Body of pancreas (tissue), 4 donors: ENCODE results near the gene ST6GAL1. TPM values are rescaled to one million over a fixed set of nuclear protein-coding genes. Genes with fewer than 3 reads are reported as not detected.
A peak's percentile ranks its signal among the peaks of the same experiment; 100 is the strongest.

Experiments
- ATAC-seq: fragments of 150-250 bp; one replicate; pipeline ENCODE4 v1.9.1; 2016
- DNase-seq, 4 donors: peaks; one replicate each; pipeline ENCODE4 v3.0.0-alpha.2; 2019
- H3K27ac ChIP-seq, 4 donors: fragments of 200-600 bp; sonication (generic); 1 replicate in 3 of 4; 2 replicates in 1 of 4; pipeline versions ENCODE4 v1.5.1 to v1.6.1; 2016 to 2019; ENCODE audit warnings: mild to moderate bottlenecking in 1 of 4, mixed read lengths in 1 of 4, moderate library complexity in 1 of 4
- H3K27me3 ChIP-seq, 2 donors: fragments of 200-600 bp; sonication (generic); one replicate each; pipeline ENCODE4 v1.6.0; 2016; ENCODE audit warnings: mild to moderate bottlenecking in 1 of 2
- H3K36me3 ChIP-seq, 2 donors: fragments of 200-600 bp; sonication (generic); replicated peaks in 1 of 2; 2 replicates each; pipeline ENCODE4 v1.5.1; 2016; ENCODE audit warnings: low read depth in 2 of 2; ENCODE audit not compliant: insufficient read depth in 1 of 2
- H3K4me1 ChIP-seq: fragments of 200-600 bp; sonication (generic); one replicate; pipeline ENCODE4 v1.6.0; 2016
- H3K4me3 ChIP-seq, 2 donors: fragments of 200-600 bp; sonication (generic); 1 replicate in 1 of 2; 2 replicates in 1 of 2; pipeline ENCODE4 v1.5.1; 2016 to 2019
- H3K9me3 ChIP-seq, 3 donors: fragments of 200-600 bp; sonication (generic); 1 replicate in 2 of 3; 2 replicates in 1 of 3; pipeline ENCODE4 v1.5.1; 2016
- POLR2A ChIP-seq, 3 donors: fragments of 450-650 bp; IDR thresholded peaks; one replicate each; pipeline ENCODE4 v1.6.1; 2016; ENCODE audit warnings: antibody characterized with exemption in 3 of 3, mild to moderate bottlenecking in 2 of 3
- WGBS, 2 donors: methylation state at CpG; one replicate each; pipeline ENCODE4 v1.1.5; 2017; 5-methylcytosine and 5-hydroxymethylcytosine counted together
- intact Hi-C: fragments of 100-400 bp; cut with DNase I; formaldehyde crosslinking; loops from one replicate; pipeline ENCODE4 v1.15.1; 2023
- total RNA-seq, 2 donors: library from RNA; depleted of rRNA; stranded (reverse); fragments of >200 nt; gene quantifications; one replicate each; pipeline ENCODE4 v1.1.0, GENCODE V29; 2016
- TF ChIP-seq, protein P1 (sequence below), 7 experiments: fragments of 450-650 bp in 4 of 7; fragments of 200-600 bp in 3 of 7; sonication (generic) in 3 of 7; IDR thresholded peaks; one replicate each; pipeline ENCODE4 v1.5.1; 2016 to 2019; ENCODE audit warnings: antibody characterized with exemption in 7 of 7

Gene ST6GAL1
- total RNA-seq, 2 donors from 2014 or later = 10.2 to 12.2 TPM

DNA sequence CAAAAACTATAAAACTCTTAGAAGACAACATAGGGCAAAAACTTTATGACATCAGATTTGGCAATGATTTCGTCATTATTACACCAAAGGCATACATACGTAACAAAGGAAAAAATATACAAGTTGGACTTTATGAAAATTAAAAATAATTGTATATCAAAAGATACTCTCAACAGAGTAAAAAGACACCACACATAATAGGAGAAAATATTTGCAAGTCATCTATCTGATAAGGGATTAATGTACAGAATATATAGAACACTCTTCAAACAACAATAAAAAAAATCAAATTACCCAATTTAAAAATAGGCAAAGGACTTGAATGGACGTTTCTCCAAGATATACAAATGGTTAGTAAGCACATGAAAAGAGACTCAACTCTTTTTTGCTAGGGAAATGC lies 131.4 kb downstream of the ST6GAL1 start:
- Histone ChIP-seq H3K4me3 (no peak overlapping the region), H3K9me3 (no peaks in the 10 kb centered on the region), H3K36me3 (no peaks in the 10 kb centered on the region), H3K4me1 (peaks cover 21% of the 10 kb centered on the region), H3K27me3 (no peaks in the 10 kb centered on the region), H3K27ac (peak overlapping the region in 2 of 4 donors; percentile 80 to 82)
- intact Hi-C loops = no loop called here
- no peak for ATAC-seq
- 62 to 63% methylated on average over 3 of the region's 3 CpGs for WGBS, 2 donors
- TF ChIP-seq, protein P1, sequence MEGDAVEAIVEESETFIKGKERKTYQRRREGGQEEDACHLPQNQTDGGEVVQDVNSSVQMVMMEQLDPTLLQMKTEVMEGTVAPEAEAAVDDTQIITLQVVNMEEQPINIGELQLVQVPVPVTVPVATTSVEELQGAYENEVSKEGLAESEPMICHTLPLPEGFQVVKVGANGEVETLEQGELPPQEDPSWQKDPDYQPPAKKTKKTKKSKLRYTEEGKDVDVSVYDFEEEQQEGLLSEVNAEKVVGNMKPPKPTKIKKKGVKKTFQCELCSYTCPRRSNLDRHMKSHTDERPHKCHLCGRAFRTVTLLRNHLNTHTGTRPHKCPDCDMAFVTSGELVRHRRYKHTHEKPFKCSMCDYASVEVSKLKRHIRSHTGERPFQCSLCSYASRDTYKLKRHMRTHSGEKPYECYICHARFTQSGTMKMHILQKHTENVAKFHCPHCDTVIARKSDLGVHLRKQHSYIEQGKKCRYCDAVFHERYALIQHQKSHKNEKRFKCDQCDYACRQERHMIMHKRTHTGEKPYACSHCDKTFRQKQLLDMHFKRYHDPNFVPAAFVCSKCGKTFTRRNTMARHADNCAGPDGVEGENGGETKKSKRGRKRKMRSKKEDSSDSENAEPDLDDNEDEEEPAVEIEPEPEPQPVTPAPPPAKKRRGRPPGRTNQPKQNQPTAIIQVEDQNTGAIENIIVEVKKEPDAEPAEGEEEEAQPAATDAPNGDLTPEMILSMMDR (IDR thresholded peaks at IDR 0.05) = no peak
- TF ChIP-seq POLR2A (IDR thresholded peaks at IDR 0.05) = no peak
- DNase-seq = no peak

DNA sequence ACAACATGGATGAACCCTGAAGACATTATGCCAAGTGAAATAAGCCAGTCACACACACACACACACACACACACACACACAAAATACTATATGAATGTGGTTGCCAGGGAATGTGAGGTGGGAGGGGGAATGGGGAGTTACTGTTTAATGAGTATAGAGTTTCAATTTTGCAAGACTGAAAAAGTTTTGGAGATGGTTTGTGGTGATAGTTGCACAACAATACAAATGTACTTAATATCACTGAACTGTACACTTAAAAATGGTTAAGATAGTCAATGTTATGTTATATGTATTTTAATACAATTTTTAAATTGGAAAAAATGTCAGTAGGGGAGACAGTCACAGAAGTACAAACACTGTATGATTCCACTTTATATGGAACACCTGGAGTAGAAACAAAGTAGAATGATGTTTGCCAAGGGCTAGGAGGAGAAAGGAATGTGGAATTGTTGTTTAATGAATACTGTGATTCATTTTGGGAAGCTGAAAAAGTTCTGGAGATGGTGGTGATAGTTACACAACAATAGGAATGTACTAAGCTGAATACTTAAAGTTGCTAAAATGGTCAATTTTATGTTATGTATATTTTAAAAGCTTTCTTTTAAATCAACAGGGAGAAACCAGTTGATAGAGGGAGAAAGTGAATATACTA lies 132.3 kb downstream of the ST6GAL1 start:
- TF ChIP-seq, protein P1 (IDR thresholded peaks at IDR 0.05) = no peak
- TF ChIP-seq POLR2A (IDR thresholded peaks at IDR 0.05) = no peak
- peak overlapping the region in 3 of 4 donors; percentile 50 to 82 (median 80) for H3K27ac ChIP-seq

DNA sequence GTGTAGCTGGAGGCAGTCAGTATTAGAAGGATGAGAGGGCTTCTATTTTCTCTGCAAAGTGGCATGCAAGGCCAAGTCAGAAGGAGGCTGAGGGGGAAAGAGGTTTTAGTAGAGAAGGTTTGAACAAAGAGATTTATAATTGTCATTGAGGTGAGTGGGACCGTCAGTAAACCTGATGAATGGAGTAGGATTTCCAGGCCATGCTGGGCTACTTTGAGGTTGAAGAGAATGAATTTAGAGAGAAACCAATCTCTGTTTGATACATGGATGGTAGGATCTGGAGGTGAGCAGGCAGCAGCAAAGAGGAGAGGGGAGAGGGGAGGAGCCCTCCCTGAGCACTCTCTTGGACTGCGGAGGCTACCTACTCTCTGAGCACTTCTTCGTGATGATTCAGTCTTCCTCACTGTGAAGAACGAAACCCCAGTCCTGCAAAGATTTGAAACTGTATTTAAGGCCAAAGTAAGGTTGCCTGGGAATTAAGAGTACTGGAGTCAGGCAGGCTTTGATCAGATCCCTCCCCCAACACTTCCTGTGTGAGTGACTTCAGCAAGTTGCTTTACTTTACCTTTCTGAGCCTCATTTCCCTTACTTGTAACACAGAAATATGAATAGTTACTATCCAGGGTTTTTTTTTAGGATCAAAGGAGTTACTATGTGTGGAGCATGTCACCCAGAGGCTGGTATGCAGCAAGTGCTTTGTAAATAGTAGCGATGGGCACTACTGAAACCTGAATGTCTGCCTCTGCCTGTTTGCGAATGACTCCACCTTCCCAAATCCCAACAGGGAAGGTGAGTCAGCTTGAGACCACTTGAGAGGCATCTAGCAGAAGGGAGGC lies 133.2 kb downstream of the ST6GAL1 start:
- Histone ChIP-seq H3K36me3 (no peaks in the 10 kb centered on the region), H3K4me1 (peaks cover 21% of the 10 kb centered on the region), H3K27me3 (no peaks in the 10 kb centered on the region), H3K27ac (peak overlapping the region in 3 of 4 donors; percentile 50 to 82 (median 80)), H3K4me3 (no peak overlapping the region), H3K9me3 (no peaks in the 10 kb centered on the region)
- ATAC-seq (peak; percentile 68), DNase-seq (peak in 2 of 4 donors; percentile 23 to 25)
- TF ChIP-seq POLR2A (IDR thresholded peaks at IDR 0.05) = no peak
- TF ChIP-seq, protein P1 (IDR thresholded peaks at IDR 0.05) = no peak
- WGBS, 2 donors = 45 to 48% methylated on average over 6 of the region's 6 CpGs
- intact Hi-C loops = no loop called here

More for the DNA sequence above, 132.3 kb downstream of the ST6GAL1 start:
- H3K4me3 ChIP-seq = no peak overlapping the region
- no peaks in the 10 kb centered on the region for H3K9me3 ChIP-seq
- H3K4me1 ChIP-seq = peaks cover 21% of the 10 kb centered on the region
- peak in 1 of 4 donors; percentile 16 for DNase-seq
- H3K36me3 ChIP-seq = no peaks in the 10 kb centered on the region
- intact Hi-C loops = no loop called here
- H3K27me3 ChIP-seq = no peaks in the 10 kb centered on the region
- ATAC-seq = peak; percentile 43

DNA sequence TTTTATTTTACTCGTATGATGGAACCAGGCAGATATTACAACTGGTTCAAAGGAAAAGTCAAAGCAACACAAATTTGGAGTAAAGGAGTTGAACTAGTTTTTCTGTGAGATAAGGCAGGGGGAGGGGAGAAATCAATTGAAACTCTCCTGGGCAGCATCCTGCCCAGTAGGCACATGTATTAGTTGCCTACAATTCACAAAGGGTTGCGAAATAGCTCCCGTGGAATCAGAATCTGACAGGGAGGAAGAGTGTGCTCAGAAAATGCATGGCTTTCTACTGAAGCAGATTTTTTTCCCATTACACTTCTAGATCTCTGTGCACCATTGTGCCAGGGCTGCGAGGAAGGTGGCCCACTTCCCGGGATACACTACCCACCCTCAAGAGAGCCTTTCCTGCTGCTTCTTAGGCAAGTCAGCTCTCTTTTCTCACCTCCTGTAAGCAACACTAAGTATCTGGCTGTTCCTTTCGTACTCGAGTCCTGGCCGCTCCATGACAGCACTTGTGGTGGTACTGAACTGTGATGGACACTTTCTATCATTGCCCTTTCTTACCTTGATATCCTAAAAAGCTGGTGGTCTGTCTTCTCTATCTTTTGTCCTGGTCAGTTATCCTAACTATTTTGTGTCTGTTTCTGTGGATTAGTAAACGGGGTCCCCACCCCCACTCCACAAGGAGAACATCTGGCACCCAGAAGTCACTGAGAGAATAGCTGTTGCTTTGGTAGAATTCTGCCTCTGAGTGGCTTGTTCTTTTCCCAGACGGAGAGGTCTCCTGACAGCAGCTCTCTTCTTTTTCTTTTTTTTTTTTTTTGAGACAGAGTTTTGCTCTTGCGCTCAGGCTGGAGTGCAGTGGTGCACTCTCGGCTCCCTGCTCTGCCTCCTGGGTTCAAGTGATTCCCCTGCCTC lies 134.1 kb downstream of the ST6GAL1 start:
- no peaks in the 10 kb centered on the region for H3K9me3 ChIP-seq
- 29 to 44% methylated on average over 12 of the region's 12 CpGs for WGBS, 2 donors
- H3K27ac ChIP-seq = peak overlapping the region; percentile 36 to 82 (median 65)
- H3K27me3 ChIP-seq = no peaks in the 10 kb centered on the region
- TF ChIP-seq POLR2A (IDR thresholded peaks at IDR 0.05) = no peak
- TF ChIP-seq, protein P1 (IDR thresholded peaks at IDR 0.05) = no peak
- DNase-seq (peak; percentile 29 to 67 (median 46)), ATAC-seq (peak; percentile 88)
- no peaks in the 10 kb centered on the region for H3K36me3 ChIP-seq
- intact Hi-C loops = no loop called here
- no peak overlapping the region for H3K4me3 ChIP-seq
- H3K4me1 ChIP-seq = peaks cover 21% of the 10 kb centered on the region
